ENCODE data around the gene PTPRN2.

GRCh38 chr7:157795199-157795598 is 792.4 kb downstream of the PTPRN2 start:
- TF ChIP-seq CTCF (conservative IDR thresholded peaks at IDR 0.05 in 1 of 2, IDR thresholded peaks at IDR 0.05 in 1 of 2; ENCODE audit: extremely low read depth in 1 of 2, insufficient read depth in 1 of 2, low read depth in 1 of 2, low read length in 2 of 2) (no peak), EZH2 (IDR thresholded peaks at IDR 0.05; ENCODE audit: borderline replicate concordance, low read length) (no peak)

All from mammary epithelial cell (primary cell).